H1 (cell line): ENCODE measurements around the gene KLHL15.

Experiments
- EZH2 ChIP-seq: fragments of 200-600 bp; sonication (generic); IDR thresholded peaks from 2 replicates; pipeline ENCODE4 v1.7.1; 2012; ENCODE audit warnings: low read depth, mild to moderate bottlenecking, moderate library complexity, low read length, inconsistent platforms; ENCODE audit not compliant: severe bottlenecking
- POLR2A ChIP-seq, 2 experiments: IDR thresholded peaks; 1 replicate in 1 of 2; 2 replicates in 1 of 2; pipeline ENCODE4 v1.6.1; 2011; ENCODE audit warnings: low read depth in 2 of 2, low read length in 2 of 2, mild to moderate bottlenecking in 2 of 2; ENCODE audit errors: control extremely low read depth in 1 of 2

DNA sequence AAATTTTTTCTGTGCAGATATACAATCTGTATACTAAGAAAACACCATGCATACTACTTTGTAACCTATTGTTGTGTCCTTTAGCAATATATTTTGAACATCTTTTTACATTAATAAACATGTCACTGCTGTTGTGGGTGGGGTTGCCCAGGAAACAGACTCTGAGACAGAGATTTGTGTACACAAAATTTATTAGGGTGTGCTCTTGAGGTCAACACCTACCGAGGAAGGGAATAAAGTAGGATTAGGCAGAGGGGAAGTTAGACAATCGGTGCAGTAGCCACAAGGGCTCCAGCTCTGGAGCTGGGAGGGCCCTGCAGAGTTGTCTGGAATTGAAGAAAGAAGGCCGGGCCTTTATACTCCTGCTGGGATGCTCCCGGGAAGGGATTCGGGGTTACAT, 62.8 kb downstream of the KLHL15 start:
- TF ChIP-seq POLR2A (IDR thresholded peaks at IDR 0.05; ENCODE audit: control extremely low read depth in 1 of 2, low read depth in 2 of 2, low read length in 2 of 2) (no peak), EZH2 (no peak)
